ENCODE results near the gene PIM1.
"Not testable (repeated sequence)": the region's sequence is repeated elsewhere in the genome, so short reads cannot be mapped to it uniquely, and the experiment has no call there.

PIM1 gene

DNA sequence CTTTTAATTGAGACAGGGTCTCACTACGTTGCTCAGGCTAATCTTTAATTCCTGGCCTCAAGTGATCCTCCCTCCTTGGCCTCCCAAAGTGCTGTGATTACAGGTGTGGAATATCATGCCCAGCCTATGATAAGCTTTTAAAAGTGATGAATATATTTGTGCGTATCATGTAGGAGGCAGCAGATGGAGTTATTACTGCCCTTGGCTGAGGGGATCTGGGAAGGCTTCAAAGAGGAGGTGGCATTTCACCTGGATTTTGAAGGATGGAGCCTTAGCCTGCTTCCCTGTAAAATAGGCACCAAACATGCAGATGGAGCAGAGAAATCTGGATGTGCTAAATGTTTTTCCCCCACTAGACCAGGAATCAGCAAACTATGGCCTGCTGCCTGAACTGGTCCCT is 10.1 kb downstream of the PIM1 start:
- no peak for TF ChIP-seq CTCF (conservative IDR thresholded peaks at IDR 0.05; ENCODE audit: low read length)
- TF ChIP-seq EZH2phosphoT487 (IDR thresholded peaks at IDR 0.05; ENCODE audit: borderline replicate concordance), result no peak

GRCh38 chr6:37180610-37181009 is 10.7 kb downstream of the PIM1 start:
- not testable (repeated sequence) for H3K4me2 ChIP-seq (ENCODE audit: low read depth, low read length, poor library complexity, severe bottlenecking); H3K4me3 ChIP-seq (ENCODE audit: low read length, poor library complexity, severe bottlenecking); H3K36me3 ChIP-seq (ENCODE audit: insufficient read depth, low read length); H3K27me3 ChIP-seq (ENCODE audit: insufficient read depth, low read length, poor library complexity, severe bottlenecking); H3K9ac ChIP-seq (ENCODE audit: low read depth, low read length, poor library complexity, severe bottlenecking); H4K20me1 ChIP-seq (ENCODE audit: insufficient read depth, low read length, poor library complexity, severe bottlenecking); H2AFZ ChIP-seq (ENCODE audit: low read length); H3K79me2 ChIP-seq (ENCODE audit: insufficient read depth, low read length); H3K9me3 ChIP-seq (ENCODE audit: insufficient read depth, low read depth, low read length); H3K9me2 ChIP-seq (replicated peaks; ENCODE audit: low read depth, low read length)
- H3K4me1 ChIP-seq (ENCODE audit: insufficient read depth, low read length, poor library complexity, severe bottlenecking), result peaks cover 15% of the 10 kb centered on the region
- H3F3A ChIP-seq (ENCODE audit: low read depth), result peaks cover 10% of the 10 kb centered on the region

More for the DNA sequence above, 10.1 kb downstream of the PIM1 start:
- Histone ChIP-seq H3K4me2 (ENCODE audit: low read depth, low read length, poor library complexity, severe bottlenecking) (no peak overlapping the region), H3K4me3 (ENCODE audit: low read length, poor library complexity, severe bottlenecking) (no peak overlapping the region), H3K4me1 (ENCODE audit: insufficient read depth, low read length, poor library complexity, severe bottlenecking) (peaks cover 15% of the 10 kb centered on the region), H3K36me3 (ENCODE audit: insufficient read depth, low read length) (peaks cover 5% of the 10 kb centered on the region; the same call in 1 of the 2 replicates), H3K27me3 (ENCODE audit: insufficient read depth, low read length, poor library complexity, severe bottlenecking) (no peaks in the 10 kb centered on the region), H4K20me1 (ENCODE audit: insufficient read depth, low read length, poor library complexity, severe bottlenecking) (peaks cover under 1% of the 10 kb centered on the region), H3F3A (ENCODE audit: low read depth) (peaks cover 10% of the 10 kb centered on the region), H2AFZ (ENCODE audit: low read length) (no peak overlapping the region), H3K79me2 (ENCODE audit: insufficient read depth, low read length) (peaks cover under 1% of the 10 kb centered on the region; the same call in 1 of the 2 replicates), H3K9me2 (replicated peaks; ENCODE audit: low read depth, low read length) (no peaks in the 10 kb centered on the region), H3K9me3 (ENCODE audit: insufficient read depth, low read depth, low read length) (no peaks in the 10 kb centered on the region), H3K9ac (ENCODE audit: low read depth, low read length, poor library complexity, severe bottlenecking) (no peak overlapping the region)

DNA sequence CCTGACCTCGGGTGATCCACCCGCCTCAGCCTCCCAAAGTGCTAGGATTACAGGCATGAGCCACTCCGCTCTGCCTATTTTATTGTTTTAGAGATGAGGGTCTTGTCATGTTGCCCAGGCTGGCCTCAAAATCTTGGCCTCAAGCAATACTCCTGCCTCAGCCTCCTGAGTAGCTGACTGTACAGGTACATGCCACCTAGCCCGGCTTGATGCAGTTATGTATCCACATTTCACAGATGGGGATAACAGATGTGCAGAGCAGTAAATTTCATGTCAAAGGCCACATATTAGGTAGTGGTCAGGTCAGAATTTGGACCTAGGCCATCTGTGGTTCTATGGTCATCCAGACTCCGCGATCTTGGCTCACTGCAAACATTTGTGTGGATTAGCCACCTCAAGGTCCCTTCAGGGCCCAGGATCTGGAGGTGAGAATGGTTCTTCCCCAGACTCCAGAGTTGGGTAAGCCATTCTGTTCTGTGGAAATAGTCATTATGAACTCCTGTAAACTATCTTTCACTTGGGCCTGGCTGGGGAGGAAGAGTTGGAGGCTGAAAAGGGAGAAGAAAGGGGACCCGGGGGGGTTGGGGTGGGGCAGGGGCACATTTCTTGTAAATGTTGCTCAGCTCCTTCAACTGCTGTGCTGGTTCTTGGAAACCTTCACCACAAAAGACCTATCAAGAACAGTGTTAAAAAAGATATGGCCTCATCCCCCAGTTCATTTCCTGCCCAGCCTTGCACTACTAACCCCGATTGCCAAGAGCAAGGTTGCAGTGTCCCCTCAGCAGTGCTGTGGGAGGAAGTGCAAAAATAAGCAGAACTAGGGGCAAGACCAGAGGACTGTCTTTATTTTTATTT is 13.0 kb downstream of the PIM1 start:
- H3F3A ChIP-seq (ENCODE audit: low read depth), result peaks cover 10% of the 10 kb centered on the region
- peak overlapping the region; percentile 81 for H3K4me2 ChIP-seq (ENCODE audit: low read depth, low read length, poor library complexity, severe bottlenecking)
- no peaks in the 10 kb centered on the region for H4K20me1 ChIP-seq (ENCODE audit: insufficient read depth, low read length, poor library complexity, severe bottlenecking)
- H3K4me3 ChIP-seq (ENCODE audit: low read length, poor library complexity, severe bottlenecking), result peak overlapping the region; percentile 61
- no peaks in the 10 kb centered on the region for H3K9me3 ChIP-seq (ENCODE audit: insufficient read depth, low read depth, low read length)
- peak overlapping the region; percentile 66 for H3K9ac ChIP-seq (ENCODE audit: low read depth, low read length, poor library complexity, severe bottlenecking)
- H3K4me1 ChIP-seq (ENCODE audit: insufficient read depth, low read length, poor library complexity, severe bottlenecking), result peaks cover 15% of the 10 kb centered on the region
- H3K9me2 ChIP-seq (replicated peaks; ENCODE audit: low read depth, low read length), result no peaks in the 10 kb centered on the region
- TF ChIP-seq CTCF (conservative IDR thresholded peaks at IDR 0.05; ENCODE audit: low read length), result no peak
- TF ChIP-seq EZH2phosphoT487 (IDR thresholded peaks at IDR 0.05; ENCODE audit: borderline replicate concordance), result no peak
- no peaks in the 10 kb centered on the region for H3K27me3 ChIP-seq (ENCODE audit: insufficient read depth, low read length, poor library complexity, severe bottlenecking)
- H3K79me2 ChIP-seq (ENCODE audit: insufficient read depth, low read length), result no peaks in the 10 kb centered on the region
- no peaks in the 10 kb centered on the region for H3K36me3 ChIP-seq (ENCODE audit: insufficient read depth, low read length)
- no peak overlapping the region for H2AFZ ChIP-seq (ENCODE audit: low read length)

DNA sequence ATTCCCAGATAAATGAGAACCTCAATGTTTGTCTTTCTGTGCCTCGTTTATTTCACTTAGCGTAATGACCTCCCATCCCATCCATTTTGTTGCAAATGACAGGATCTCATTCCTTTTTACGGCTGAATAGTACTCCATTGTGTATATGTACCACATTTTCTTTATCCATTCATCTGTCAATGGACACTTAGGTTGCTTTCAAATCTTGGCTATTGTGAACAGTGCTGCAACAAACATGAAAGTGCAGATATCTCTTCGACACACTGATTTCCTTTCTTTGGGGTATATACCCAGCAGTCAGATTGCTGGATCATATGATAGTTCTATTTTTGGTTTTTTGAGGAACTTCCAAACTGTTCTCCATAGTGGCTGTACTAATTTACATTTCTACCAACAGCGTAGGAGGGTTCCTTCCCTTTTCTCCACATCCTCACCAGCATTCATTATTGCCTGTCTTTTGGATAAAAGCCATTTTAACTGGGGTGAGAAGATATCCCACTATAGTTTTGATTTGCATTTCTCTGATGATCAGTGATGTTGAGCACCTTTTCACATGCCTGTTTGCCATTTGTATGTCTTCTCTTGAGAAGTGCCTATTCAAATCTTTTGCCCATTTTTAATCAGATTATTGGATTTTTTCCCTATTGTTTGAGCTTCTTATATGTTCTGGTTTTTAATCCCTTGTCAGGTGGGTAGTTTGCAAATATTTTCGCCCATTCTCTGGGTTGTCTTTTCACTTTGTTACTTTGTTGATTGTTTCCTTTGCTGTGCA is 16.2 kb downstream of the PIM1 start:
- not testable (repeated sequence) for H4K20me1 ChIP-seq (ENCODE audit: insufficient read depth, low read length, poor library complexity, severe bottlenecking); H3K9me3 ChIP-seq (ENCODE audit: insufficient read depth, low read depth, low read length); H3K4me2 ChIP-seq (ENCODE audit: low read depth, low read length, poor library complexity, severe bottlenecking); H3K9ac ChIP-seq (ENCODE audit: low read depth, low read length, poor library complexity, severe bottlenecking); H2AFZ ChIP-seq (ENCODE audit: low read length); H3K36me3 ChIP-seq (ENCODE audit: insufficient read depth, low read length); H3K79me2 ChIP-seq (ENCODE audit: insufficient read depth, low read length); H3K9me2 ChIP-seq (replicated peaks; ENCODE audit: low read depth, low read length); H3K4me3 ChIP-seq (ENCODE audit: low read length, poor library complexity, severe bottlenecking); H3K27me3 ChIP-seq (ENCODE audit: insufficient read depth, low read length, poor library complexity, severe bottlenecking)
- peaks cover 23% of the 10 kb centered on the region for H3K4me1 ChIP-seq (ENCODE audit: insufficient read depth, low read length, poor library complexity, severe bottlenecking)
- H3F3A ChIP-seq (ENCODE audit: low read depth), result peaks cover 10% of the 10 kb centered on the region

Data from Loucy (cell line).